Hepatocyte (in vitro differentiated cells): Measurements from ENCODE around the gene GRID2.

ENCODE experiments used
- EZH2phosphoT487 ChIP-seq: fragments of 200-600 bp; sonication (generic); IDR thresholded peaks from one replicate; pipeline ENCODE4 v1.6.1; 2018; ENCODE audit warnings: antibody characterized with exemption, mild to moderate bottlenecking, low read depth, moderate library complexity; ENCODE audit not compliant: unreplicated experiment, severe bottlenecking
- TF ChIP-seq, protein P1 (sequence below): fragments of 200-600 bp; sonication (generic); IDR thresholded peaks from 2 replicates; pipeline ENCODE4 v1.5.1; 2016; ENCODE audit warnings: antibody characterized with exemption, mild to moderate bottlenecking; ENCODE audit not compliant: poor library complexity

- TF ChIP-seq, protein P1, sequence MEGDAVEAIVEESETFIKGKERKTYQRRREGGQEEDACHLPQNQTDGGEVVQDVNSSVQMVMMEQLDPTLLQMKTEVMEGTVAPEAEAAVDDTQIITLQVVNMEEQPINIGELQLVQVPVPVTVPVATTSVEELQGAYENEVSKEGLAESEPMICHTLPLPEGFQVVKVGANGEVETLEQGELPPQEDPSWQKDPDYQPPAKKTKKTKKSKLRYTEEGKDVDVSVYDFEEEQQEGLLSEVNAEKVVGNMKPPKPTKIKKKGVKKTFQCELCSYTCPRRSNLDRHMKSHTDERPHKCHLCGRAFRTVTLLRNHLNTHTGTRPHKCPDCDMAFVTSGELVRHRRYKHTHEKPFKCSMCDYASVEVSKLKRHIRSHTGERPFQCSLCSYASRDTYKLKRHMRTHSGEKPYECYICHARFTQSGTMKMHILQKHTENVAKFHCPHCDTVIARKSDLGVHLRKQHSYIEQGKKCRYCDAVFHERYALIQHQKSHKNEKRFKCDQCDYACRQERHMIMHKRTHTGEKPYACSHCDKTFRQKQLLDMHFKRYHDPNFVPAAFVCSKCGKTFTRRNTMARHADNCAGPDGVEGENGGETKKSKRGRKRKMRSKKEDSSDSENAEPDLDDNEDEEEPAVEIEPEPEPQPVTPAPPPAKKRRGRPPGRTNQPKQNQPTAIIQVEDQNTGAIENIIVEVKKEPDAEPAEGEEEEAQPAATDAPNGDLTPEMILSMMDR = no peak
- TF ChIP-seq EZH2phosphoT487 = no peak
Measured at GRCh38 chr4:92382128-92382527, 78.4 kb downstream of the GRID2 start.
